ENCODE measurements around the gene NOB1. TPM values are rescaled to one million over a fixed set of nuclear protein-coding genes. Genes with fewer than 3 reads are reported as not detected.

Gene NOB1
- total RNA-seq, 2 donors from 2014 or later, result 12.9 to 22.2 TPM

DNA sequence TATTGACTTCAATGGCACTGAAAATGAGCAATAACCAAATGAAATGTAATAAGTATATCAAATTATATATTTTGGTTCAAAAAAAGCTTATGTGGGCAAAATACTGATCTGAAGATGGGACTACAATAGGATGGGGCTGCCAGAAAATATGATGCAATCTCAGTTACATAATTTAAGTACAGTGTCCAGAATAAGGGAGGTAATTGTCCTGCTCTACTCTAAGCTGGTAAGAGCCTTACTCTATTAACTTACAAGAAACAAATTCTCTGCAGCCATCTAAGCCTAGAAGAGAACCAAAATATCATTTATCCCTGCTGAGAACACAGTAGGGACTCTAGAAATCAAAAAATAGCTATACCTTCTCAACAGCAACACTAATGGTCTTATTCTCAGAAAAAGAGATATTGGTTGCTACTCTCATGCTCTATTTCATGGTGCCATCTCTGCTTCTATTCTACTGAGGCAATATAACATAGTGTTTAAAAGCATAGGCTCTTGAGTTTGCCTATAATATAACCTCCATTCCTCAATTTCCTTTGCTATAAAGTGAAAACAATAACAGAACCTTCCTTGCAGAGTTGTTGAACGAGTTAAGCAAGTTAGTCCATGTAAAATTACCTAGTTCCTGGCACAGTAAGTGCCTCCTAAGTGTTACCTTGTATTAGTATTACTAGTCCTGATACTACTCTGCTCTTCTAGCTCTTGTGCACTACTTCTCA is 48.3 kb downstream of the NOB1 start:
- Histone ChIP-seq H3K27me3 (no peaks in the 10 kb centered on the region), H3K4me3 (no peak overlapping the region), H3K4me1 (peaks cover 0 to 5% of the 10 kb centered on the region in 2 donors), H3K9me3 (no peaks in the 10 kb centered on the region), H3K27ac (no peak overlapping the region), H3K36me3 (no peaks in the 10 kb centered on the region)
- no peak for DNase-seq (ENCODE audit: low spot score)
- TF ChIP-seq, protein P1, sequence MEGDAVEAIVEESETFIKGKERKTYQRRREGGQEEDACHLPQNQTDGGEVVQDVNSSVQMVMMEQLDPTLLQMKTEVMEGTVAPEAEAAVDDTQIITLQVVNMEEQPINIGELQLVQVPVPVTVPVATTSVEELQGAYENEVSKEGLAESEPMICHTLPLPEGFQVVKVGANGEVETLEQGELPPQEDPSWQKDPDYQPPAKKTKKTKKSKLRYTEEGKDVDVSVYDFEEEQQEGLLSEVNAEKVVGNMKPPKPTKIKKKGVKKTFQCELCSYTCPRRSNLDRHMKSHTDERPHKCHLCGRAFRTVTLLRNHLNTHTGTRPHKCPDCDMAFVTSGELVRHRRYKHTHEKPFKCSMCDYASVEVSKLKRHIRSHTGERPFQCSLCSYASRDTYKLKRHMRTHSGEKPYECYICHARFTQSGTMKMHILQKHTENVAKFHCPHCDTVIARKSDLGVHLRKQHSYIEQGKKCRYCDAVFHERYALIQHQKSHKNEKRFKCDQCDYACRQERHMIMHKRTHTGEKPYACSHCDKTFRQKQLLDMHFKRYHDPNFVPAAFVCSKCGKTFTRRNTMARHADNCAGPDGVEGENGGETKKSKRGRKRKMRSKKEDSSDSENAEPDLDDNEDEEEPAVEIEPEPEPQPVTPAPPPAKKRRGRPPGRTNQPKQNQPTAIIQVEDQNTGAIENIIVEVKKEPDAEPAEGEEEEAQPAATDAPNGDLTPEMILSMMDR (IDR thresholded peaks at IDR 0.05), result no peak

DNA sequence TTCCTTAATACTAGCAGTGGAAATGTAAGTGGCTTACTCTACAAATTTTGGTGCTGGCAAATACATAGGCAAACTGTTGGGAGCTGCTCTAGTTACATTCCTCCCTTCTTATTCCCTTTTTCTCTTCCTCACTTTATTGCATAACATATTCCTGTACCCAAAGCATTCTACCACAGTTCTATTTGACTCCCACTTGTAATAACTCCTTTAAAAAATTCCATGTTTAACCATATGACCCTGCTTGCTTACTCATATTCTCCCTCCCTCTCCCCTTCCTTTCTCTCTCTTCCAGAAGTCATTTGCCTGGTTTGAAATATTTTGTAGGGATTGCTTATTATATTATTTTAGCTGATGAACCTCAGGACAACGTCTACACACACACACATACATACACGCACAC is 51.1 kb downstream of the NOB1 start:
- TF ChIP-seq, protein P1 (IDR thresholded peaks at IDR 0.05), result no peak
- no peaks in the 10 kb centered on the region for H3K36me3 ChIP-seq

DNA sequence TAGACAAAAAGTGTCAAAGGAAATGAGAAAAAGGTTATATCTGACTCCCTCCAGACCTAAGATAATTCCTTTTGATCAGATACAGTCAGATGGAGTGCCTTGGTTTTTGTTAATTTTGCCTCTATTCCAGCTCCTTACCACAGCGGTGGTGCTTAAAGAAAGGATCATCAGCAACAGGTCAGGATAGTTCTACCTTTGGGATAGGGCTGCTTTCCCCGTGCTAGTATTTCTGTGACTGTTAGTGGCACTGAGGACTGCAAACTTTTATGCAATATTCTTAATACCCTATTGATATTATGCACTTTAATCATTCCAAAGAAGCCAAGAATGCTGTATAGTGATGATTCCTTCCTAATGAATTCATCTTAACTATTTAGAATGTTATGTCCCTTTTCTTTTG is 52.9 kb downstream of the NOB1 start:
- Histone ChIP-seq H3K27ac (no peak overlapping the region), H3K36me3 (no peaks in the 10 kb centered on the region), H3K27me3 (no peaks in the 10 kb centered on the region), H3K4me3 (no peak overlapping the region), H3K4me1 (no peaks in the 10 kb centered on the region), H3K9me3 (no peaks in the 10 kb centered on the region)
- DNase-seq (ENCODE audit: low spot score), result no peak
- TF ChIP-seq, protein P1 (IDR thresholded peaks at IDR 0.05), result no peak

More for the DNA sequence above, 51.1 kb downstream of the NOB1 start:
- H3K4me1 ChIP-seq, result no peaks in the 10 kb centered on the region
- H3K27me3 ChIP-seq, result no peaks in the 10 kb centered on the region
- no peak for DNase-seq (ENCODE audit: low spot score)
- H3K27ac ChIP-seq, result no peak overlapping the region
- no peak overlapping the region for H3K4me3 ChIP-seq
- no peaks in the 10 kb centered on the region for H3K9me3 ChIP-seq

DNA sequence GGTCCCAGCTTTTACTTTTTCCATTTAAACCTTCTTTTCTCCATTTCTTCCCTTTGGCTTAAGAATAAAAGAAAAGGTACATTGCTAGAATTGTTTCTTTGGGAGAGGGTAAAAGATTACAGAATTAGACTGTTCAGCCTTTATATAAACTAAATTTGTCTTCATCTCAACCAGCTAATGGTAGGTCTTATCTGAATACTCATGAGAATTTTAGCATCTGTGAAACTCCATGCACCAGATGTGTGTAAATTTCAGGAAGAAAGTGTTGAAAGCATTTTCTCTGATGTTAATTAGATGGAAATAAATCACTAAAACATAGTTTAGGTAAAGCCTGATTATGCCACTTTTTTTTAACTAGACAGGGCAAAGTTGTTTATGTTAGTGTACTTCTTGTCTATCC is 53.3 kb downstream of the NOB1 start:
- H3K9me3 ChIP-seq, result no peaks in the 10 kb centered on the region
- TF ChIP-seq, protein P1 (IDR thresholded peaks at IDR 0.05), result no peak
- H3K27me3 ChIP-seq, result no peaks in the 10 kb centered on the region
- peaks cover 1% of the 10 kb centered on the region for H3K36me3 ChIP-seq
- DNase-seq (ENCODE audit: low spot score), result no peak
- H3K27ac ChIP-seq, result no peak overlapping the region
- no peak overlapping the region for H3K4me3 ChIP-seq
- H3K4me1 ChIP-seq, result no peaks in the 10 kb centered on the region

DNA sequence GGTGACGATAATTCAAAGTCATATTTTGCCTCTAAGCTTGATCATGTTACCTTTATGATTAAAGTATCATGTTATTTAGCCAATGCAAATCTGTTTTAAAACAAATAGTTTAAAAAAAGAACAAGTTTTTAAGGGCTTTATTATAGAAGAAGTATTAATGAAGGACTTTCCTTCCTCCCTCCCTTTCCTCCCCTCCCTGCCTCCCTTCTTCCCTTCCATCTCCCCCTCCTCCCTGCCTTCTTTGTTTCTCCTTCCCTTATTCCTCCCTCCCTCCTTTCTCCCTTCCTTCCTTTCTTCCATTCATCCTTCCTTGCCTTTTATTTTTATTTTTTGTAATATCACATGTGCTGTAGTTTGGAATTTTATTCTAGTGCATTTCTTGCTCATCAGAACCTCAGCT is 54.8 kb downstream of the NOB1 start:
- Histone ChIP-seq H3K4me1 (no peaks in the 10 kb centered on the region), H3K36me3 (peaks cover 17% of the 10 kb centered on the region), H3K27me3 (no peaks in the 10 kb centered on the region), H3K27ac (no peak overlapping the region), H3K9me3 (no peaks in the 10 kb centered on the region), H3K4me3 (no peak overlapping the region)
- TF ChIP-seq, protein P1 (IDR thresholded peaks at IDR 0.05), result no peak
- no peak for DNase-seq (ENCODE audit: low spot score)

DNA sequence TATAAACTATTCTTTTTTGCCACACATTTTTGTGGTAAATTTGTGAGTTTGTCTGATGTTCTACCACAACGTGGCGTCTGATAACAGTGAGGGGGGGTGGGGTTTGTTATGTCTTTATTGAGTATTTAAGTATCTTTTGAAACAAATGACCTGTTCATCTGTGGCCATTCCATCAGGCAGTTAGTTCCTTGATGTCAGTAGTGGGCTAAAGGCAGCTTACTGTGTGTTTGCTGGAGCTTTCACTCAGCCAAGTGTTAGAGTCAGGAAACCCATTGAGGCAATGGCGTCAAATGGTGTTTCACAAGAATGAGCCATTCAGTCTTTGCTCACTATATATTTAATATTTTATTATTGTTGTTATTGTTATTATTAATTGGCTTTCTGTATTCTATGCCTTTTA is 56.3 kb downstream of the NOB1 start:
- H3K36me3 ChIP-seq, result peaks cover 30% of the 10 kb centered on the region
- no peak for DNase-seq (ENCODE audit: low spot score)
- H3K4me3 ChIP-seq, result no peak overlapping the region
- H3K27me3 ChIP-seq, result no peaks in the 10 kb centered on the region
- no peak overlapping the region for H3K27ac ChIP-seq
- no peaks in the 10 kb centered on the region for H3K9me3 ChIP-seq
- H3K4me1 ChIP-seq, result no peaks in the 10 kb centered on the region
- TF ChIP-seq, protein P1 (IDR thresholded peaks at IDR 0.05), result no peak
